GM21619 (cell line): Measurements from ENCODE around the gene PLCH1.
A peak's percentile ranks its signal among the peaks of the same experiment; 100 is the strongest.

ENCODE experiments used
- ATAC-seq: cut with Tn5 transposase; IDR thresholded peaks from one replicate; pipeline ENCODE4 v1.9.1; 2021; ENCODE audit not compliant: unreplicated experiment

The PLCH1 gene

GRCh38 chr3:155360281-155360680 lies 384.6 kb downstream of the PLCH1 start:
- ATAC-seq: no peak

GRCh38 chr3:155356594-155357370 lies 388.1 kb downstream of the PLCH1 start:
- no peak for ATAC-seq

GRCh38 chr3:155354658-155355057 lies 390.2 kb downstream of the PLCH1 start:
- ATAC-seq: no peak

- ATAC-seq: no peak
Measured at GRCh38 chr3:155352900-155353490, 391.9 kb downstream of the PLCH1 start.

DNA sequence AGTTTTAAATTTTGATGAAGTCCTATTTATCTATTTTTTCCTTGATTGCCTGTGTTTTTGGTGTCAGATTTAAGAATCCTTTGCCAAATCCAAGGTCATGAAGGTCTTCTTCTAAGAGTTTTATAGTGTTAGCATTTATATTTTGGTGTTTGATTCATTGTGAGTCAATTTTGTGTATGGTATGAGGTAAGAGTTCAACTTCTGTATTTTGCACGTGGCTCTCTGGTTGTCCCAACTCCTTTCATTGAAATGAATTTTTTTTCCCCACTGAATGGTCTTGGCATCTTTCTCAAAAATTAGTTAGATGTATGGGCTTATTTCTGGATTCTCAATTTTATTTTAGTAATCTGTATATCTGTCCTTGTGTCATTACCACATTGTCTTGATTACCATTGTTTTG lies 394.3 kb downstream of the PLCH1 start:
- ATAC-seq: no peak

DNA sequence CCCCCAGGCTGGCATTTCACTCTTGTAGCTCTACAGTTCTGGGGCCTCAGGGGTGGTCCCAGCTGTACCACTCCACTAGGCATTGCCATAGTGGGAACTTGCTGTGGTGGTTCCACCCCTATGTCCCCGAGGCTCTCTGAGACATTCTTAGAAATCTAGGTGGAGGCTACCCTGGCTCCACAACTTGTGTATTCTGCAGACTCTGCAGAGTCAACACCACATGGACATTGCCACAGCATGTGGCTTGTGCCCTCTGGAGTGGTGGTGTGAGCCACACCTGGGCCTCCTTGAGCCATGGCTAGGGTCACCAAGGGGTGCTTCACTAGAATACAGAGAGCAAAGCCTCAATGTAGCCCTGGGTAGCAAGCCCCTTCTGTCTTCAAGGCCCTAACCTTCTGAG lies 397.0 kb downstream of the PLCH1 start:
- ATAC-seq: no peak

DNA sequence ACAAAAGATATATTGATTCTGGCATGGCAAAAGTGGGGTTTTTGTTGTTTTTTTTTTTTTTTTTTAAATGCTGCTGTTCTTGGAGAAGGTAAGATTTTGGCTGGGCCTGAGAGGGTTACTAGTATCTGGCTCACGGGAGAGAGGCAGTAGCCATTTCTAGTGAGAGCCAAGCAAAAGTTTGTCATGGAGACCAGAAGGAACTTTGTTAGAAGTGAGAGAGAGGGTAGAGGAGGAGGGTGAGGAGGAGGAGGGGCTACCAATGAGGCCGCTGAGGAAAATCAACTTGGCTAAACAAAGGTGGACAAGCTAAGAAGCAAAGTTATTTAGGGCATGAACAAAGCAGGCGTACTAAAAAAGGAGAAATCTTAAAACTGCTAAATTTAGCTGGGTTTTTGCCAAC lies 402.5 kb downstream of the PLCH1 start:
- ATAC-seq: no peak

- ATAC-seq: no peak
Measured at GRCh38 chr3:155339052-155339451, 405.8 kb downstream of the PLCH1 start.

DNA sequence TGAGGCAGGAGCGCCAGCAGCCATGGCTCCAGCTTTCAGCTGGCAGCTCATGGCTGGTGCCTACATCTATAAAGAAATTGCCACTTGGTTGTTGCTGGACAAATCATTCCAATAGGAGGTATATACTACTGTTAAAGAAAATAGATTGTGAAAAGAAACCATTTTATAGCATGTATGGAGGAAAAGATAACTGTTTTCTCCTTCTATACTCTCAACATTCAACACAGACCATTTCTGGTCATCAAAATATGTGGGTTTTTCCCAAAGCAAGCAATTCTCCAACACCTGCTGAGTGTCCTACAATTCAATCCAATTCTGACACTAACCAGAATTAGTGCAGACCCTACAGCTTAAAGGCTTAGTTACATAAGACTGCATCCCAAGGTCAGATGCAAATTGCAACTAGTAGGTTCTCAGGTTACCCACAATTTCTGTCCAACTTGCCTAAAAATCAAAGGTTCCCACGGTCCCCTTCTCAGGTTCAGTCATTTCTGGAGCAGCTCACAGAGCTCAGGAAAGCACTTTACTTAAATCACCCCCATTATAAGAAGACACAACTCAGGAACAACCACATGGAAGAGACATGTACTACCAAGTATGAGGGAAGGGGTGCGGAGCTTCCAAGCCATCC lies 409.0 kb downstream of the PLCH1 start:
- no peak for ATAC-seq

- peak; percentile 91 for ATAC-seq
Measured at GRCh38 chr3:155334914-155335723, 409.8 kb downstream of the PLCH1 start.

- ATAC-seq: no peak
Measured at GRCh38 chr3:155334215-155334913, 410.5 kb downstream of the PLCH1 start.

- no peak for ATAC-seq
Measured at GRCh38 chr3:155332716-155333115, 412.2 kb downstream of the PLCH1 start.

DNA sequence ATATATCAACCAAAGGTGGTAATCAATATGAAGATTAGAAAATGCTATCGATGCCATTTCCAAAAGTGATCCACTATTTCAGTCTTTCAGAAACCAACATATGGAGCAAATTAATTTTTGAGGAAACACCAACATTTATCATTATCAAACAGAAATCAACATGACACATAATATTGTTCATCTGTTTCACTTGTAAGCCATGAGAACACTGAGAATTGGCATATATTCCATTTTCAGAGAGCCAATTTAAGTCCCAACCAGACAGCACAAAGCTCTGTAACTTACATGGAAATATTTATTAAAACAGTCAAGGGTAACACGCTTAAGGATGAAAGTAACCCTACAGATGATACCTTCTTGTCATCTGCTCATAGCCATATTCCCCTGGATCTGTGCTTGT lies 413.8 kb downstream of the PLCH1 start:
- no peak for ATAC-seq

GRCh38 chr3:155330370-155330769 lies 414.5 kb downstream of the PLCH1 start:
- ATAC-seq: no peak

DNA sequence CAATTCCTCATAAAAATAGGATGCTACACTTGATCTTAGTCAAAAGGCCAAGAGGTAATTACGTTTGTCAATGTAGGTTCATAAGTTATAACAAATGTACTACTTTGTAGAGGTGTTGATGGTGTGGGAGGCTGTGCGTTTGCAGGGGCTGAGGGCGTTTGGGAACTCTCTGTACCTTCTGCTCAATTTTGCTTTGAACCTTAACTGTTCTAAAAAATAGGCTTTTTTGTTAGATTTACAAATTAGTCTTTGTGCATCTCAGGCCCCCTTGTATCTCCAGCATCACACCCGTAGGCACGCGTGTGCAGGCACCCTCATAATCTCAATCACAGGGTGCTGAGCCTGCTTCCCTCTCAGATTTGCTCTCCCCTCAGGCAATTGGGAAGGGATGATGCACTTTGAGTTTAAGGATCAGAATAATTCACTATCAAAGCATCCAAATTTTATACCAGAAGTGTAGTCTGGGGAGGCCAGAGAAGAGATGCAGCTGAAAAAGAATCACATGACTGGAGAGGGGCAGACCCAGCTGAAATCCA lies 415.3 kb downstream of the PLCH1 start:
- ATAC-seq: no peak

GRCh38 chr3:155327871-155328270 lies 417.0 kb downstream of the PLCH1 start:
- no peak for ATAC-seq

- no peak for ATAC-seq
Measured at GRCh38 chr3:155327430-155327829, 417.4 kb downstream of the PLCH1 start.

- no peak for ATAC-seq
Measured at GRCh38 chr3:155326901-155327300, 418.0 kb downstream of the PLCH1 start.

DNA sequence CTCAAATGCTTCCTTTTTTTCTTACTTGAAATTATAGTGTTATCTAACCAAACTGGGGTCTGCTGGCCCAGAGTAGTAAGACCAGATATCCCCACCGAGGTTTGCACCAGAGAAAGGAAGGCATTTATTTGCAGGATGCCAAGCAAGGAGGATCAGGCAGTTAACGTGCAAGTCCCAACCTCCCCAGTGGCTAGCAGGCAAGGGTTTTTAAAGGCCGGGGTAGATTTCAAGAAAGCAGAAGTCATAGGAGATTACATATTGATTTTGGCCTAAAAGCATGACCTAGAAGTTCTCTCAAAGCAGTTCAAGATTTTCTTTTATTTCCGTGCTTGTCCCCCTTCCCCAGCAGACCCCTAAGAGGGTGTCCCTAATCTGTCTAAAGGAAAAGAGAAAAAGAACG lies 418.6 kb downstream of the PLCH1 start:
- no peak for ATAC-seq
